A549 (cell line): Measurements from ENCODE around the gene MPPED1. TPM values are rescaled to one million over a fixed set of nuclear protein-coding genes. Genes with fewer than 3 reads are reported as not detected.

Experiments
- ATAC-seq, 2 experiments: fragments of 200-7000 bp in 1 of 2; fragments of >200 bp in 1 of 2; cut with Nextera tagmentation in 1 of 2; cut with Tn5 transposase in 1 of 2; 3 replicates each; pipeline versions ENCODE4 v1.8.0 to v1.9.1; 2018 to 2020; ENCODE audit warnings: mild to moderate bottlenecking in 1 of 2, moderate library complexity in 1 of 2
- CTCF ChIA-PET: fragments of 300-600 bp; sonication (Branson Sonifier 250); formaldehyde crosslinking; extraction: SDS; loops from one replicate; lab custom pipeline; 2021; ENCODE audit warnings: antibody characterized with exemption, inconsistent platforms; lab: Yijun Ruan, JAX
- POLR2A ChIA-PET: fragments of 350-600 bp; formaldehyde crosslinking; extraction: SDS; loops from one replicate; lab custom pipeline; 2021; ENCODE audit warnings: antibody characterized with exemption, inconsistent platforms; lab: Yijun Ruan, JAX
- DNase-seq, 2 experiments: peaks; one replicate each; pipeline versions ENCODE4 v3.0.0 to v3.0.0-alpha.2; 2011 to 2016; ENCODE audit warnings: low read depth in 1 of 2, low spot score in 1 of 2
- FAIRE-seq: peaks from 2 replicates; lab custom pipeline; 2011; peaks lifted over from hg19 to GRCh38; lab: Jason Lieb, UNC
- H3K27ac ChIP-seq, 2 experiments: fragments of >200 bp; sonication (Bioruptor Twin); formaldehyde crosslinking; 3 replicates each; pipeline ENCODE4 v1.5.1; 2016 to 2017
- H3K4me1 ChIP-seq: fragments of >200 bp; sonication (Bioruptor Twin); formaldehyde crosslinking; 3 replicates; pipeline ENCODE4 v1.6.1; 2016
- H3K4me2 ChIP-seq: fragments of >200 bp; sonication (Bioruptor Twin); formaldehyde crosslinking; 3 replicates; pipeline ENCODE4 v1.6.1; 2016
- H3K4me3 ChIP-seq: fragments of >200 bp; sonication (Bioruptor Twin); formaldehyde crosslinking; 3 replicates; pipeline ENCODE4 v1.5.1; 2016
- H3K9me3 ChIP-seq: fragments of >200 bp; sonication (Bioruptor Twin); formaldehyde crosslinking; 3 replicates; pipeline ENCODE4 v1.6.1; 2016
- ATOH8 ChIP-seq: fragments of 250-450 bp; sonication (Bioruptor Pico); IDR thresholded peaks from 2 replicates; pipeline ENCODE4 v1.5.0; 2020; ENCODE audit warnings: low read depth, mild to moderate bottlenecking, moderate library complexity
- BCL3 ChIP-seq: fragments of >200 bp; sonication (Bioruptor Twin); formaldehyde crosslinking; IDR thresholded peaks from 3 replicates; pipeline ENCODE4 v1.6.1; 2016
- BHLHE40 ChIP-seq: IDR thresholded peaks from 2 replicates; pipeline ENCODE4 v1.6.1; 2012; ENCODE audit warnings: low read depth, low read length, inconsistent platforms
- CBX2 ChIP-seq: fragments of 200-600 bp; sonication (generic); IDR thresholded peaks from 2 replicates; pipeline ENCODE4 v1.6.1; 2016; ENCODE audit warnings: low read depth, mild to moderate bottlenecking, borderline replicate concordance
- EHF ChIP-seq: fragments of 250-450 bp; sonication (Bioruptor Pico); IDR thresholded peaks from 2 replicates; pipeline ENCODE4 v1.5.0; 2020; ENCODE audit warnings: mild to moderate bottlenecking
- ESRRA ChIP-seq: fragments of 150-350 bp; IDR thresholded peaks from 2 replicates; pipeline ENCODE4 v1.6.1; 2014; ENCODE audit warnings: mild to moderate bottlenecking, low read length, borderline replicate concordance
- FOSL2 ChIP-seq, 2 experiments: fragments of 450-650 bp in 1 of 2; fragments of >200 bp in 1 of 2; sonication (Bioruptor Twin) in 1 of 2; formaldehyde crosslinking; IDR thresholded peaks; 2 replicates each; pipeline versions ENCODE4 v1.5.0 to v1.6.1; 2016 to 2020; ENCODE audit warnings: mild to moderate bottlenecking in 1 of 2, moderate library complexity in 1 of 2
- HDAC2 ChIP-seq: fragments of 200-600 bp; sonication (generic); IDR thresholded peaks from 2 replicates; pipeline ENCODE4 v1.6.1; 2016
- HEYL ChIP-seq: fragments of 250-450 bp; sonication (Bioruptor Pico); IDR thresholded peaks from 2 replicates; pipeline ENCODE4 v1.8.0; 2021; ENCODE audit warnings: mild to moderate bottlenecking, moderate library complexity
- HMGXB4 ChIP-seq: fragments of 250-450 bp; sonication (Bioruptor Pico); IDR thresholded peaks from 2 replicates; pipeline ENCODE4 v1.5.0; 2021; ENCODE audit warnings: mild to moderate bottlenecking, moderate library complexity, borderline replicate concordance
- HOXA7 ChIP-seq: fragments of 250-450 bp; sonication (Bioruptor Pico); IDR thresholded peaks from 2 replicates; pipeline ENCODE4 v1.5.0; 2020; ENCODE audit warnings: mild to moderate bottlenecking, moderate library complexity
- JUN ChIP-seq, 2 experiments: fragments of >200 bp; sonication (Bioruptor Twin); formaldehyde crosslinking; IDR thresholded peaks; 2 replicates in 1 of 2; 3 replicates in 1 of 2; pipeline ENCODE4 v1.6.1; 2016 to 2017
- JUNB ChIP-seq: fragments of >200 bp; sonication (Bioruptor Twin); formaldehyde crosslinking; IDR thresholded peaks from 2 replicates; pipeline ENCODE4 v1.6.1; 2016
- KDM1A ChIP-seq: fragments of 200-600 bp; sonication (generic); IDR thresholded peaks from 2 replicates; pipeline ENCODE4 v1.6.1; 2016; ENCODE audit warnings: low read depth, mild to moderate bottlenecking
- KDM5A ChIP-seq: fragments of 200-600 bp; sonication (generic); IDR thresholded peaks from 2 replicates; pipeline ENCODE4 v1.6.1; 2016; ENCODE audit warnings: antibody characterized with exemption, mild to moderate bottlenecking
- MAZ ChIP-seq: fragments of 150-350 bp; IDR thresholded peaks from 2 replicates; pipeline ENCODE4 v1.6.1; 2014; ENCODE audit warnings: antibody characterized with exemption, low read depth, low read length, borderline replicate concordance
- MYC ChIP-seq: IDR thresholded peaks from 2 replicates; pipeline ENCODE4 v1.6.1; 2012; ENCODE audit warnings: mild to moderate bottlenecking, inconsistent platforms, low read length, improper control_type of control experiment, borderline replicate concordance
- NR3C1 ChIP-seq: fragments of >200 bp; sonication (Bioruptor Twin); formaldehyde crosslinking; IDR thresholded peaks from 3 replicates; pipeline ENCODE4 v1.6.1; 2017
- PHF8 ChIP-seq: fragments of 200-600 bp; sonication (generic); IDR thresholded peaks from 2 replicates; pipeline ENCODE4 v1.6.1; 2016; ENCODE audit warnings: low read depth, mild to moderate bottlenecking, antibody characterized with exemption, moderate library complexity, borderline replicate concordance
- POLR2A ChIP-seq: IDR thresholded peaks from 2 replicates; pipeline ENCODE4 v1.6.1; 2012; ENCODE audit warnings: mild to moderate bottlenecking, low read length
- POLR2AphosphoS2 ChIP-seq: conservative IDR thresholded peaks from 2 replicates; pipeline ENCODE4 v1.6.1; 2012; ENCODE audit warnings: low read length, improper control_type of control experiment, inconsistent platforms
- RAD21 ChIP-seq, 2 experiments: fragments of >200 bp in 1 of 2; sonication (Bioruptor Twin) in 1 of 2; formaldehyde crosslinking in 1 of 2; IDR thresholded peaks in 1 of 2; conservative IDR thresholded peaks in 1 of 2; 2 replicates in 1 of 2; 3 replicates in 1 of 2; pipeline ENCODE4 v1.6.1; 2012 to 2018; ENCODE audit warnings: inconsistent platforms in 1 of 2
- RARB ChIP-seq: fragments of 250-450 bp; sonication (Bioruptor Pico); IDR thresholded peaks from 2 replicates; pipeline ENCODE4 v1.8.0; 2021; ENCODE audit warnings: mild to moderate bottlenecking, moderate library complexity
- RCOR1 ChIP-seq: fragments of 150-350 bp; IDR thresholded peaks from 2 replicates; pipeline ENCODE4 v1.6.1; 2014; ENCODE audit warnings: antibody characterized with exemption, low read length, low read depth
- REST ChIP-seq: fragments of 200-600 bp; sonication (generic); IDR thresholded peaks from 2 replicates; pipeline ENCODE4 v1.6.1; 2016; ENCODE audit warnings: antibody characterized with exemption, mild to moderate bottlenecking, moderate library complexity
- SMC3 ChIP-seq: fragments of >200 bp; sonication (Bioruptor Twin); formaldehyde crosslinking; IDR thresholded peaks from 3 replicates; pipeline ENCODE4 v1.6.1; 2018; ENCODE audit warnings: inconsistent platforms
- TFCP2L1 ChIP-seq: fragments of 250-450 bp; sonication (Bioruptor Pico); IDR thresholded peaks from 2 replicates; pipeline ENCODE4 v1.5.0; 2021; ENCODE audit warnings: mild to moderate bottlenecking
- TP53 ChIP-seq: fragments of 250-450 bp; sonication (Bioruptor Pico); IDR thresholded peaks from 2 replicates; pipeline ENCODE4 v1.5.0; 2021; ENCODE audit warnings: mild to moderate bottlenecking, moderate library complexity
- ZC3H11A ChIP-seq: fragments of 450-650 bp; IDR thresholded peaks from 2 replicates; pipeline ENCODE4 v1.6.1; 2014; ENCODE audit warnings: antibody characterized with exemption, mild to moderate bottlenecking
- WGBS: methylation state at CpG from one replicate; pipeline ENCODE4 v1.1.6; 2017; ENCODE audit errors: missing lambda C conversion rate; 5-methylcytosine and 5-hydroxymethylcytosine counted together
- polyA plus RNA-seq, 4 experiments: library from polyadenylated mRNA; depleted of rRNA in 3 of 4; stranded (reverse); fragments of >200 nt; fragmentation: RNase III in 1 of 4; extraction: RNeasy Plus Mini Kit Qiagen cat#74134 plus additional on column Dnase treatment in 1 of 4; gene quantifications; 2 replicates in 3 of 4; 3 replicates in 1 of 4; pipeline ENCODE4 v1.2.3, GENCODE V29; 2011 to 2017

MPPED1 gene
- polyA plus RNA-seq, 2 of the 4 experiments (the other 2 are of a cell fraction) = not detected

GRCh38 chr22:43440556-43440955 lies 28.7 kb downstream of the MPPED1 start:
- ATAC-seq (no peak), FAIRE-seq (no peak), DNase-seq (no peak)
- ChIA-PET POLR2A (no interaction called here), CTCF (interaction anchor here (1.0 kb wide), 1 partner anchor 55 kb away, joined by 4 read pairs; no protein-coding TSS in a partner anchor)
- H3K9me3 ChIP-seq = no peaks in the 10 kb centered on the region
- TF ChIP-seq CBX2 (no peak), JUNB (no peak), POLR2A (no peak), HDAC2 (no peak), BCL3 (no peak), MYC (no peak), PHF8 (no peak), TP53 (CRISPR knock-in tag) (no peak), EHF (no peak), RCOR1 (no peak), ZC3H11A (no peak), POLR2AphosphoS2 (no peak), KDM5A (no peak), ESRRA (no peak)
- WGBS = 86% methylated on average over 4 of the region's 4 CpGs
- H3K4me1 ChIP-seq = peaks cover 2% of the 10 kb centered on the region
- H3K4me2 ChIP-seq = no peak overlapping the region
- no peak overlapping the region for H3K4me3 ChIP-seq
- no peak overlapping the region for H3K27ac ChIP-seq

GRCh38 chr22:43441216-43441615 lies 29.4 kb downstream of the MPPED1 start:
- no peak overlapping the region for H3K27ac ChIP-seq
- H3K9me3 ChIP-seq = no peaks in the 10 kb centered on the region
- POLR2A ChIA-PET = no interaction called here
- CTCF ChIA-PET = no interaction called here
- peaks cover 8% of the 10 kb centered on the region for H3K4me1 ChIP-seq
- TF ChIP-seq RARB (CRISPR knock-in tag) = no peak
- no peak for TF ChIP-seq ATOH8
- TF ChIP-seq NR3C1 = no peak
- TF ChIP-seq TFCP2L1 = no peak
- TF ChIP-seq RAD21 (conservative IDR thresholded peaks at IDR 0.05 in 1 of 2, IDR thresholded peaks at IDR 0.05 in 1 of 2) = no peak
- TF ChIP-seq TP53 (CRISPR knock-in tag) = no peak
- no peak for TF ChIP-seq BCL3
- no peak for TF ChIP-seq MAZ
- TF ChIP-seq RCOR1 = no peak
- TF ChIP-seq HEYL (CRISPR knock-in tag) = no peak
- no peak for TF ChIP-seq JUN (IDR thresholded peaks at IDR 0.05)
- TF ChIP-seq SMC3 = no peak
- no peak for TF ChIP-seq PHF8
- TF ChIP-seq HOXA7 (CRISPR knock-in tag) = no peak
- TF ChIP-seq KDM1A = no peak
- TF ChIP-seq EHF = no peak
- TF ChIP-seq HMGXB4 (CRISPR knock-in tag) = no peak
- TF ChIP-seq BHLHE40 = no peak
- no peak for TF ChIP-seq FOSL2 (IDR thresholded peaks at IDR 0.05)
- TF ChIP-seq FOSL2 (CRISPR knock-in tag; IDR thresholded peaks at IDR 0.05) = no peak
- TF ChIP-seq REST = no peak
- TF ChIP-seq, all 56 proteins: peak for 0
- ATAC-seq = no peak
- 59% methylated on average over 5 of the region's 6 CpGs for WGBS
- H3K4me3 ChIP-seq = no peak overlapping the region
- no peak for DNase-seq
- FAIRE-seq = no peak
- no peak overlapping the region for H3K4me2 ChIP-seq
